ENCODE measurements around the gene GMCL1. TPM values are rescaled to one million over a fixed set of nuclear protein-coding genes. Genes with fewer than 3 reads are reported as not detected.

GMCL1 gene
- total and polyA plus RNA-seq, 9 of the 15 experiments (the other 6 are each of a cell fraction or from before 2014, with no cell fraction given): 7.0 to 27.3 (median 15.4) TPM

GRCh38 chr2:69893684-69894551 is 64.5 kb downstream of the GMCL1 start, which contains the start of gene SNRNP27 (continued):
- no peak for TF ChIP-seq MITF (IDR thresholded peaks at IDR 0.05)
- no peak; the same call in 1 of the 2 replicates for TF ChIP-seq ZSCAN29 (IDR thresholded peaks at IDR 0.05)
- no peak for TF ChIP-seq HNRNPH1 (optimal IDR thresholded peaks at IDR 0.05; ENCODE audit: low read depth, low read length)
- TF ChIP-seq ZNF354B (CRISPR knock-in tag; IDR thresholded peaks at IDR 0.05): no peak
- no peak for TF ChIP-seq TCF15 (CRISPR knock-in tag; IDR thresholded peaks at IDR 0.05)
- TF ChIP-seq HBP1 (CRISPR knock-in tag; IDR thresholded peaks at IDR 0.05): no peak
- no peak for TF ChIP-seq SLC30A9 (CRISPR knock-in tag; IDR thresholded peaks at IDR 0.05)
- no peak for TF ChIP-seq NELFE (IDR thresholded peaks at IDR 0.05; ENCODE audit: insufficient read depth, insufficient read length)
- TF ChIP-seq ZNF79 (CRISPR knock-in tag; IDR thresholded peaks at IDR 0.05; ENCODE audit: low read depth): no peak
- no peak for TF ChIP-seq SMC3 (conservative IDR thresholded peaks at IDR 0.05; ENCODE audit: insufficient read depth, low read depth, low read length)
- 0 out of 2 replicates have a peak, but pooled peaks have one; percentile 19 for TF ChIP-seq ATF3 (IDR thresholded peaks at IDR 0.05)
- TF ChIP-seq ATF3 (CRISPR knock-in tag; conservative IDR thresholded peaks at IDR 0.05): peak; percentile 76
- no peak for TF ChIP-seq ZNF561 (CRISPR knock-in tag; conservative IDR thresholded peaks at IDR 0.05)
- TF ChIP-seq FOXK1 (CRISPR knock-in tag; IDR thresholded peaks at IDR 0.05; ENCODE audit: borderline replicate concordance): no peak
- TF ChIP-seq ZNF280A (IDR thresholded peaks at IDR 0.05; ENCODE audit: low read depth, partially characterized antibody): no peak
- peak; percentile 99 for TF ChIP-seq GABPA (tag; conservative IDR thresholded peaks at IDR 0.05; ENCODE audit: low read depth)
- TF ChIP-seq SAP30 (IDR thresholded peaks at IDR 0.05; ENCODE audit: borderline replicate concordance, insufficient read depth, low read depth, low read length, poor library complexity, severe bottlenecking): no peak
- no peak for TF ChIP-seq ZNF717 (CRISPR knock-in tag; IDR thresholded peaks at IDR 0.05)
- TF ChIP-seq GTF2F1 (IDR thresholded peaks at IDR 0.05; ENCODE audit: low read depth, low read length): peak; percentile 59; the same call in 1 of the 2 replicates
- TF ChIP-seq ZNF668 (CRISPR knock-in tag; IDR thresholded peaks at IDR 0.05): no peak
- TF ChIP-seq EGR1 (conservative IDR thresholded peaks at IDR 0.05): no peak
- TF ChIP-seq SREBF2 (CRISPR knock-in tag; IDR thresholded peaks at IDR 0.05): no peak
- TF ChIP-seq ZNF316 (IDR thresholded peaks at IDR 0.05): no peak
- peak; percentile 65; the same call in 1 of the 2 replicates for TF ChIP-seq GATAD2A (IDR thresholded peaks at IDR 0.05)
